Epithelial cell of esophagus (primary cell): Measurements from ENCODE around the gene NKTR.

Experiments
- DNase-seq: peaks from one replicate; pipeline ENCODE4 v3.0.0; 2010; ENCODE audit warnings: low read depth
- H3K4me3 ChIP-seq: 2 replicates; pipeline ENCODE4 v1.5.1; 2011; ENCODE audit warnings: mild to moderate bottlenecking, low read length, control low read depth
- TF ChIP-seq, protein P1 (sequence below): IDR thresholded peaks from 2 replicates; pipeline ENCODE4 v1.5.1; 2011; ENCODE audit warnings: low read depth, mild to moderate bottlenecking, low read length, control low read depth, inconsistent platforms; ENCODE audit not compliant: insufficient read depth; ENCODE audit errors: missing control alignments

NKTR gene

DNA sequence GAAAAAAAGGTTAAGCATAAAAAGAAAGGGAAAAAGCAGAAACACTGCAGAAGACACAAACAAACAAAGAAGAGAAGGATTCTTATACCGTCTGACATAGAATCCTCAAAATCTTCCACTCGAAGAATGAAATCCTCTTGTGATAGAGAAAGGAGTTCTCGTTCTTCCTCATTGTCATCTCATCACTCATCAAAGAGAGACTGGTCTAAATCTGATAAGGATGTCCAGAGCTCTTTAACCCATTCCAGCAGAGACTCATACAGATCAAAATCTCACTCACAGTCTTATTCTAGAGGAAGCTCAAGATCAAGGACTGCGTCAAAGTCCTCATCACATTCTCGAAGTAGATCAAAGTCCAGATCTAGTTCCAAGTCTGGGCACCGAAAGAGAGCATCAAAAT, 36.5 kb downstream of the NKTR start:
- no peak overlapping the region for H3K4me3 ChIP-seq
- TF ChIP-seq, protein P1, sequence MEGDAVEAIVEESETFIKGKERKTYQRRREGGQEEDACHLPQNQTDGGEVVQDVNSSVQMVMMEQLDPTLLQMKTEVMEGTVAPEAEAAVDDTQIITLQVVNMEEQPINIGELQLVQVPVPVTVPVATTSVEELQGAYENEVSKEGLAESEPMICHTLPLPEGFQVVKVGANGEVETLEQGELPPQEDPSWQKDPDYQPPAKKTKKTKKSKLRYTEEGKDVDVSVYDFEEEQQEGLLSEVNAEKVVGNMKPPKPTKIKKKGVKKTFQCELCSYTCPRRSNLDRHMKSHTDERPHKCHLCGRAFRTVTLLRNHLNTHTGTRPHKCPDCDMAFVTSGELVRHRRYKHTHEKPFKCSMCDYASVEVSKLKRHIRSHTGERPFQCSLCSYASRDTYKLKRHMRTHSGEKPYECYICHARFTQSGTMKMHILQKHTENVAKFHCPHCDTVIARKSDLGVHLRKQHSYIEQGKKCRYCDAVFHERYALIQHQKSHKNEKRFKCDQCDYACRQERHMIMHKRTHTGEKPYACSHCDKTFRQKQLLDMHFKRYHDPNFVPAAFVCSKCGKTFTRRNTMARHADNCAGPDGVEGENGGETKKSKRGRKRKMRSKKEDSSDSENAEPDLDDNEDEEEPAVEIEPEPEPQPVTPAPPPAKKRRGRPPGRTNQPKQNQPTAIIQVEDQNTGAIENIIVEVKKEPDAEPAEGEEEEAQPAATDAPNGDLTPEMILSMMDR: no peak
- no peak for DNase-seq

GRCh38 chr3:42638339-42638842, 37.9 kb downstream of the NKTR start:
- no peak for DNase-seq
- no peak overlapping the region for H3K4me3 ChIP-seq
- TF ChIP-seq, protein P1: no peak

GRCh38 chr3:42639192-42639591, 38.7 kb downstream of the NKTR start:
- TF ChIP-seq, protein P1: no peak
- DNase-seq: no peak
- H3K4me3 ChIP-seq: no peak overlapping the region

- TF ChIP-seq, protein P1: no peak
- DNase-seq: no peak
- H3K4me3 ChIP-seq: no peak overlapping the region
Observed at GRCh38 chr3:42640129-42640528, 39.6 kb downstream of the NKTR start.

DNA sequence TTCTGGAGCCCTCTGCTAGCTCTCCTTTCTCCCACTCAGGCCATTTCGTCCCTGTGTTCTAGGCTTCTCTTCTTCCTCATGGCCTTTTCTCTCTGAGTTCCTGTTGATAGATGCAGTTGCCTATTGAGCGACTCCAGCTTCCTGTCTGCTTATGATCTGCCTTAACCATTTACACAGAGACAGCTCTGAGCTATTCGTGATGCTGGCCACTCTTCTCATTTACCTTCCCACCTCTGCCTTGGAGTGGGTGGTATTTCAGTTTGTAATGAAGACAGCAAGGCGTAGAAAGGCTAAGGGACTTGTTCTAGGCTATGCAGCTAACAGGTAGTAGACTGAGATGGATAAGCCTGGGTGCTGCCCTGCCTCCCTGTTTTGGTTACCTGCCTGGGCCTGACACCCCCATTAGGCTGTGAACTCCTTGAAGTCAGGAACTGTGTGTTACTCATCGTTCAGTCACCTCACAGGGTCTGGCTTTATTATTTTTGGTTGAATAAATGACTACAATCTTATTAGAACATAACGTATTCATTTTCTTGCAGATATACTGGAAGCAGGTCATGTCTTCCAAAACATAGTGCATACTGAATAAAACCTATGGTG, 40.4 kb downstream of the NKTR start:
- TF ChIP-seq, protein P1: no peak
- no peak overlapping the region for H3K4me3 ChIP-seq
- DNase-seq: peak; percentile 59

DNA sequence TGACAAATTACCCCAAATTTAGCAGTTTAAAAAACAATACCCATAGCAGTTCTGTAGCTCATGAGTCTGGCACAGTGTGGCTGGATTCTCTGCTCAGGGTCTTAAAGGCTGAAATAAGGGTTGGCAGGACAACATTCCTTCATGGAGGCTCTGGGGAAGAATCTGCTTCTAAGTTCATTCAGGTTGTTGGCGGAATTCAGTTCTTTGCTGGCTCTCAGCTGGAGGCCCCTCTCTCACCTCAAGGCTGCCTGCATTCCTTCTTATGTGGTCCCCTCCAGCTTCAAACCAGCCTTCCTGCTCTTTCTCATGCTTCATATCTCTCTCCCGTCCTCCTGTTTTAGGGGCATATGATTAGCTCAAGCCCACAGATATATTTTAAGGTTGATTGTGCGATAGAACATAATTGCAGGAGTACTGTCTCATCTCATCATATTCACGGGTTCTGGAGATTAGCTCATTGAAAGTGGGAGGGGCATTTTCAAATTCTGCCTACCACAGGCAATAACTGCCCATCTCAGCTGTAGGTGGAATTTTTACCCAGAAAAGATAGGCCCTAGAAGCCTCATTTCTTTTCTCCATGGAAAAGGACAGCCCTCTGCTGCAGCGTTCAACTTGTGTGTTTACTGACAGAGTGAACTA, 47.5 kb downstream of the NKTR start:
- DNase-seq: no peak
- no peak overlapping the region for H3K4me3 ChIP-seq
- TF ChIP-seq, protein P1: no peak

DNA sequence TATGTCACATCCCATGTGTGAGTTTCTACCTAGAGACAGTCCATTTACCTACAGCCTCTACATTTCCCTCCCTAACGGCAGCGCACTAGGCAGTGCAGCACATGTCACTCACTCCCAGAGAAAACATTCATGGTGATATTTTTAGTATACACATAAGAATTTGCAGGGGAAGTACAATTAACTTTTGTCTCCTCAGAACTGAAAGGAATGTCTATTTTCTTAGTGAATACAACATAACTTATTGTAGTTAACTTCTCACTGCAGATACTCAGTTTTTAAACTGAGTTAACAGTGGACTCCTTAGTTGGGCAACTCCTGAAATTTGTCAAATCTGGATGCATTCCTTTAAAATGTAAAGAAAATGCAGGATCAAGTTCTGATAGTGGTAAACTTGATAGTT, 48.5 kb downstream of the NKTR start:
- TF ChIP-seq, protein P1: no peak
- no peak overlapping the region for H3K4me3 ChIP-seq
- DNase-seq: no peak
